Endothelial cell of umbilical vein (primary cell): ENCODE data around the gene TRIM10. TPM values are rescaled to one million over a fixed set of nuclear protein-coding genes. Genes with fewer than 3 reads are reported as not detected.

Experiments used
- BruUV-seq: library from RNA; stranded (reverse); fragments of 400-500 nt; replicated peaks from 2 replicates; lab custom pipeline; 2021; lab: Mats Ljungman, UMichigan
- CTCF ChIA-PET: fragments of 300-600, 350-600 bp; sonication (Branson Sonifier 250); formaldehyde crosslinking; loops from one replicate; lab custom pipeline; 2021; ENCODE audit warnings: antibody characterized with exemption, inconsistent platforms; lab: Charles Lee
- POLR2A ChIA-PET: fragments of 300-600, 350-600 bp; sonication (Branson Sonifier 250); formaldehyde crosslinking; loops from one replicate; lab custom pipeline; 2021; ENCODE audit warnings: antibody characterized with exemption, inconsistent platforms; lab: Charles Lee
- DNase-seq: peaks from one replicate; pipeline ENCODE4 v3.0.0-alpha.2; 2011; ENCODE audit warnings: low read depth, low spot score
- FAIRE-seq: peaks from 2 replicates; lab custom pipeline; 2011; peaks lifted over from hg19 to GRCh38; lab: Jason Lieb, UNC
- H2AFZ ChIP-seq: 2 replicates; pipeline ENCODE4 v1.6.0; 2012; ENCODE audit warnings: low read depth, low read length, control low read depth, inconsistent platforms
- H3K27ac ChIP-seq: 2 replicates; pipeline ENCODE4 v1.5.1; 2011; ENCODE audit warnings: low read depth, mild to moderate bottlenecking, control low read depth, low read length, moderate library complexity; ENCODE audit not compliant: insufficient read depth
- H3K27me3 ChIP-seq, 2 experiments: 2 replicates each; pipeline versions ENCODE4 v1.6.0 to v1.6.1; 2011; ENCODE audit warnings: low read length in 2 of 2, mixed read lengths in 1 of 2; ENCODE audit not compliant: control insufficient read depth in 2 of 2, insufficient read depth in 2 of 2
- H3K36me3 ChIP-seq, 2 experiments: 2 replicates in 1 of 2; 3 replicates in 1 of 2; pipeline ENCODE4 v1.5.1; 2011; ENCODE audit warnings: low read length in 2 of 2, mild to moderate bottlenecking in 1 of 2, moderate library complexity in 1 of 2; ENCODE audit not compliant: control insufficient read depth in 2 of 2, insufficient read depth in 2 of 2; ENCODE audit errors: extremely low read depth in 1 of 2
- H3K4me1 ChIP-seq: 3 replicates; pipeline ENCODE4 v1.5.1; 2011; ENCODE audit warnings: mild to moderate bottlenecking, low read length; ENCODE audit not compliant: control insufficient read depth, insufficient read depth; ENCODE audit errors: extremely low read depth
- H3K4me2 ChIP-seq: 2 replicates; pipeline ENCODE4 v1.6.1; 2011; ENCODE audit warnings: low read length, control low read depth, mixed read lengths; ENCODE audit not compliant: insufficient read depth
- H3K4me3 ChIP-seq, 3 experiments: fragments of 200-600 bp in 1 of 3; sonication (generic), shearing (Covaris generic) in 1 of 3; replicated peaks in 1 of 3; 2 replicates each; pipeline ENCODE4 v1.5.1; 2011 to 2016; ENCODE audit warnings: control low read depth in 3 of 3, low read length in 3 of 3, mild to moderate bottlenecking in 2 of 3, inconsistent platforms in 1 of 3, low read depth in 1 of 3, moderate library complexity in 1 of 3; ENCODE audit not compliant: insufficient read depth in 1 of 3
- H3K79me2 ChIP-seq: 2 replicates; pipeline ENCODE4 v1.6.0; 2012; ENCODE audit warnings: low read length, inconsistent platforms; ENCODE audit not compliant: control insufficient read depth, insufficient read depth
- H3K9ac ChIP-seq: replicated peaks from 2 replicates; pipeline ENCODE3; 2011; ENCODE audit warnings: low read length, control low read depth; ENCODE audit not compliant: insufficient read depth; ENCODE audit errors: extremely low read depth
- H3K9me1 ChIP-seq: replicated peaks from 3 replicates; pipeline ENCODE4 v1.6.0; 2011; ENCODE audit warnings: mild to moderate bottlenecking, low read length; ENCODE audit not compliant: control insufficient read depth, insufficient read depth; ENCODE audit errors: extremely low read depth
- H3K9me3 ChIP-seq: replicated peaks from 2 replicates; pipeline ENCODE4 v1.5.1; 2012; ENCODE audit warnings: low read length, inconsistent platforms; ENCODE audit not compliant: control insufficient read depth, insufficient read depth
- H4K20me1 ChIP-seq: replicated peaks from 2 replicates; pipeline ENCODE3; 2011; ENCODE audit warnings: mild to moderate bottlenecking, low read length; ENCODE audit not compliant: control insufficient read depth, insufficient read depth; ENCODE audit errors: extremely low read depth
- CTCF ChIP-seq, 2 donors: IDR thresholded peaks; 1 replicate in 1 of 2; 2 replicates in 1 of 2; pipeline ENCODE4 v1.5.1; 2011; ENCODE audit warnings: low read length in 2 of 2, mild to moderate bottlenecking in 2 of 2, moderate library complexity in 2 of 2, control low read depth in 1 of 2, inconsistent platforms in 1 of 2, low read depth in 1 of 2; ENCODE audit not compliant: insufficient read depth in 1 of 2; ENCODE audit errors: extremely low read depth in 1 of 2
- EZH2 ChIP-seq: IDR thresholded peaks from 2 replicates; pipeline ENCODE4 v1.6.1; 2012; ENCODE audit warnings: borderline replicate concordance, low read depth, mild to moderate bottlenecking, moderate library complexity, low read length, inconsistent platforms; ENCODE audit not compliant: severe bottlenecking
- FOS ChIP-seq: IDR thresholded peaks from 2 replicates; pipeline ENCODE4 v1.6.1; 2011; ENCODE audit warnings: mild to moderate bottlenecking, low read length, moderate library complexity, borderline replicate concordance; ENCODE audit not compliant: insufficient read depth
- GATA2 ChIP-seq: IDR thresholded peaks from 2 replicates; pipeline ENCODE4 v1.7.0; 2011; ENCODE audit warnings: low read depth, mild to moderate bottlenecking, moderate library complexity, mixed read lengths, low read length; ENCODE audit not compliant: insufficient read length, insufficient read depth
- JUN ChIP-seq: IDR thresholded peaks from 2 replicates; pipeline ENCODE4 v1.6.1; 2011; ENCODE audit warnings: borderline replicate concordance, low read depth; ENCODE audit not compliant: insufficient read length, insufficient read depth
- MAX ChIP-seq: IDR thresholded peaks from 2 replicates; pipeline ENCODE4 v1.6.1; 2011; ENCODE audit not compliant: insufficient read depth, insufficient read length
- MYC ChIP-seq: IDR thresholded peaks from one replicate; pipeline ENCODE4 v1.6.1; 2011; ENCODE audit warnings: mild to moderate bottlenecking, low read depth, low read length
- POLR2A ChIP-seq: IDR thresholded peaks from 2 replicates; pipeline ENCODE4 v1.6.1; 2012; ENCODE audit warnings: low read depth, mild to moderate bottlenecking, control low read depth, low read length
- POLR2AphosphoS5 ChIP-seq: IDR thresholded peaks from 2 replicates; pipeline ENCODE4 v1.6.1; 2012; ENCODE audit warnings: low read depth, mild to moderate bottlenecking, control low read depth, low read length, moderate library complexity; ENCODE audit not compliant: insufficient read depth
- dilution Hi-C: fragments of 300-500 bp; cut with MboI; formaldehyde crosslinking; loops from one replicate; pipeline ENCODE4 v1.15.0; 2019; ENCODE audit warnings: low sequenced_read_pairs; ENCODE audit not compliant: extremely low pct_ligation_motif_present
- intact Hi-C: fragments of 100-400 bp; cut with micrococcal nuclease; formaldehyde crosslinking; loops from one replicate; pipeline ENCODE4 v1.10.0; 2022
- polyA plus RNA-seq, 4 experiments: library from polyadenylated mRNA; depleted of rRNA in 3 of 4; stranded (reverse) in 3 of 4; unstranded in 1 of 4; fragments of >200 nt; gene quantifications; 2 replicates each; pipeline versions ENCODE4 v1.2.1 to v1.2.3, GENCODE V29; 2011 to 2012; ENCODE audit warnings: missing spikeins in 1 of 4
- total RNA-seq: library from RNA; stranded (reverse); gene quantifications from 2 replicates; pipeline ENCODE4 v1.2.3, GENCODE V29; 2021

TRIM10 gene
- total and polyA plus RNA-seq, 2 donors (not counting 3 experiments of a cell fraction or from before 2014, with no cell fraction given), result not detected

- no peak for FAIRE-seq
- no peaks in the 10 kb centered on the region for H3K9me3 ChIP-seq
- CTCF ChIA-PET, result no interaction called here
- dilution Hi-C loops, result no loop called here
- no peak for DNase-seq
- H3K9ac ChIP-seq, result no peak overlapping the region
- H3K27me3 ChIP-seq, result no peaks in the 10 kb centered on the region
- no peak overlapping the region for H2AFZ ChIP-seq
- intact Hi-C loops, result no loop called here
- H3K4me2 ChIP-seq, result no peak overlapping the region
- no TSS peak for BruUV-seq
- no peaks in the 10 kb centered on the region for H3K9me1 ChIP-seq
- no peak overlapping the region for H3K4me3 ChIP-seq
- TF ChIP-seq CTCF (IDR thresholded peaks at IDR 0.05; ENCODE audit: extremely low read depth in 1 of 2, insufficient read depth in 1 of 2, low read depth in 1 of 2, low read length in 2 of 2) (no peak), GATA2 (no peak), MAX (no peak), FOS (no peak)
- H3K27ac ChIP-seq, result no peak overlapping the region
- H4K20me1 ChIP-seq, result no peaks in the 10 kb centered on the region
- POLR2A ChIA-PET, result no interaction called here
- H3K4me1 ChIP-seq, result no peaks in the 10 kb centered on the region
- H3K79me2 ChIP-seq, result no peaks in the 10 kb centered on the region
- H3K36me3 ChIP-seq, result peaks cover 14 to 27% of the 10 kb centered on the region in 2 experiments
Observed at GRCh38 chr6:30196376-30196775, 35.4 kb upstream of the TRIM10 start.

- DNase-seq (no peak), FAIRE-seq (no peak)
- H3K4me3 ChIP-seq, result no peak overlapping the region
- BruUV-seq, result no TSS peak
- TF ChIP-seq POLR2AphosphoS5 (no peak), GATA2 (no peak), EZH2 (no peak), CTCF (IDR thresholded peaks at IDR 0.05; ENCODE audit: extremely low read depth in 1 of 2, insufficient read depth in 1 of 2, low read depth in 1 of 2, low read length in 2 of 2) (no peak), FOS (no peak), POLR2A (no peak), JUN (no peak), MAX (no peak), MYC (no peak)
- POLR2A ChIA-PET, result no interaction called here
- H3K9ac ChIP-seq, result no peak overlapping the region
- no peaks in the 10 kb centered on the region for H3K27me3 ChIP-seq
- H3K9me3 ChIP-seq, result no peaks in the 10 kb centered on the region
- CTCF ChIA-PET, result no interaction called here
- no peaks in the 10 kb centered on the region for H3K4me1 ChIP-seq
- dilution Hi-C loops (no loop called here), intact Hi-C loops (no loop called here)
- H2AFZ ChIP-seq, result no peak overlapping the region
- no peaks in the 10 kb centered on the region for H4K20me1 ChIP-seq
- H3K9me1 ChIP-seq, result no peaks in the 10 kb centered on the region
- no peaks in the 10 kb centered on the region for H3K79me2 ChIP-seq
- no peak overlapping the region for H3K27ac ChIP-seq
- H3K36me3 ChIP-seq, result peaks cover 14 to 27% of the 10 kb centered on the region in 2 experiments
- H3K4me2 ChIP-seq, result no peak overlapping the region
Observed at GRCh38 chr6:30195951-30196350, 34.9 kb upstream of the TRIM10 start.
